Measurements from ENCODE around the gene TPH2. TPM values are rescaled to one million over a fixed set of nuclear protein-coding genes. Genes with fewer than 3 reads are reported as not detected.

The TPH2 gene
- total RNA-seq, 2 experiments from 2014 or later = not detected

- H3K4me3 Mint-ChIP-seq = no peak overlapping the region
- CTCF ChIA-PET = no interaction called here
- intact Hi-C loops (cut with micrococcal nuclease) = no loop called here
Observed at GRCh38 chr12:72053604-72054003, 115.0 kb downstream of the TPH2 start.

GRCh38 chr12:72054511-72054910 lies 115.9 kb downstream of the TPH2 start:
- H3K27me3 Mint-ChIP-seq = peaks cover 5% of the 10 kb centered on the region
- H3K27ac Mint-ChIP-seq = no peak overlapping the region
- ChIA-PET POLR2A (no interaction called here), CTCF (interaction anchor here (1.1 kb wide), 1 partner anchor 82 kb away, joined by 3 read pairs; no protein-coding TSS in a partner anchor)
- no peaks in the 10 kb centered on the region for H3K4me1 Mint-ChIP-seq (ENCODE audit: low read depth)
- no peak for DNase-seq
- no peak overlapping the region for H3K4me3 Mint-ChIP-seq
- intact Hi-C loops (cut with micrococcal nuclease) = no loop called here
- H3K9me3 Mint-ChIP-seq = no peaks in the 10 kb centered on the region
- no peaks in the 10 kb centered on the region for H3K36me3 Mint-ChIP-seq

More at GRCh38 chr12:72053604-72054003, 115.0 kb downstream of the TPH2 start:
- Mint-ChIP-seq H3K36me3 (no peaks in the 10 kb centered on the region), H3K27ac (no peak overlapping the region), H3K27me3 (peaks cover 5% of the 10 kb centered on the region), H3K4me1 (ENCODE audit: low read depth) (no peaks in the 10 kb centered on the region), H3K9me3 (no peaks in the 10 kb centered on the region)
- POLR2A ChIA-PET = no interaction called here
- DNase-seq = no peak

- Mint-ChIP-seq H3K27ac (no peak overlapping the region), H3K4me3 (no peak overlapping the region), H3K36me3 (no peaks in the 10 kb centered on the region), H3K27me3 (peaks cover 1% of the 10 kb centered on the region), H3K4me1 (ENCODE audit: low read depth) (no peaks in the 10 kb centered on the region), H3K9me3 (no peaks in the 10 kb centered on the region)
- intact Hi-C loops (cut with micrococcal nuclease) = no loop called here
- ChIA-PET CTCF (no interaction called here), POLR2A (interaction anchor here (0.5 kb wide), 1 partner anchor 31 kb away, joined by 3 read pairs; no protein-coding TSS in a partner anchor)
- DNase-seq = no peak
Observed at GRCh38 chr12:72057330-72057914, 118.8 kb downstream of the TPH2 start.

- Mint-ChIP-seq H3K27ac (no peak overlapping the region), H3K4me3 (no peak overlapping the region), H3K27me3 (no peaks in the 10 kb centered on the region), H3K9me3 (no peaks in the 10 kb centered on the region), H3K4me1 (ENCODE audit: low read depth) (no peaks in the 10 kb centered on the region), H3K36me3 (no peaks in the 10 kb centered on the region)
- ChIA-PET CTCF (no interaction called here), POLR2A (no interaction called here)
- DNase-seq = no peak
- intact Hi-C loops (cut with micrococcal nuclease) = no loop called here
Observed at GRCh38 chr12:72063073-72063472, 124.4 kb downstream of the TPH2 start.

GRCh38 chr12:72071030-72071429 lies 132.4 kb downstream of the TPH2 start:
- Mint-ChIP-seq H3K27me3 (no peaks in the 10 kb centered on the region), H3K4me1 (ENCODE audit: low read depth) (no peaks in the 10 kb centered on the region), H3K36me3 (peaks cover 3% of the 10 kb centered on the region), H3K27ac (no peak overlapping the region), H3K4me3 (no peak overlapping the region), H3K9me3 (peaks cover 9% of the 10 kb centered on the region)
- intact Hi-C loops (cut with micrococcal nuclease) = no loop called here
- ChIA-PET CTCF (no interaction called here), POLR2A (no interaction called here)
- no peak for DNase-seq

- peaks cover 3% of the 10 kb centered on the region for H3K36me3 Mint-ChIP-seq
- ChIA-PET POLR2A (no interaction called here), CTCF (no interaction called here)
- H3K4me1 Mint-ChIP-seq (ENCODE audit: low read depth) = no peaks in the 10 kb centered on the region
- H3K4me3 Mint-ChIP-seq = no peak overlapping the region
- peaks cover 9% of the 10 kb centered on the region for H3K9me3 Mint-ChIP-seq
- no peaks in the 10 kb centered on the region for H3K27me3 Mint-ChIP-seq
- DNase-seq = no peak
- intact Hi-C loops (cut with micrococcal nuclease) = no loop called here
- no peak overlapping the region for H3K27ac Mint-ChIP-seq
Observed at GRCh38 chr12:72072592-72073212, 134.1 kb downstream of the TPH2 start.

GRCh38 chr12:72074065-72074464 lies 135.4 kb downstream of the TPH2 start:
- peaks cover 3% of the 10 kb centered on the region for H3K36me3 Mint-ChIP-seq
- no peak overlapping the region for H3K4me3 Mint-ChIP-seq
- H3K9me3 Mint-ChIP-seq = peaks cover 9% of the 10 kb centered on the region
- POLR2A ChIA-PET = no interaction called here
- DNase-seq = no peak
- H3K27me3 Mint-ChIP-seq = no peaks in the 10 kb centered on the region
- intact Hi-C loops (cut with micrococcal nuclease) = no loop called here
- CTCF ChIA-PET = no interaction called here
- H3K27ac Mint-ChIP-seq = no peak overlapping the region
- H3K4me1 Mint-ChIP-seq (ENCODE audit: low read depth) = no peaks in the 10 kb centered on the region

GRCh38 chr12:72074956-72075355 lies 136.3 kb downstream of the TPH2 start:
- Mint-ChIP-seq H3K9me3 (peaks cover 9% of the 10 kb centered on the region), H3K4me1 (ENCODE audit: low read depth) (no peaks in the 10 kb centered on the region), H3K36me3 (peaks cover 3% of the 10 kb centered on the region), H3K4me3 (no peak overlapping the region), H3K27me3 (no peaks in the 10 kb centered on the region), H3K27ac (no peak overlapping the region)
- ChIA-PET POLR2A (no interaction called here), CTCF (no interaction called here)
- intact Hi-C loops (cut with micrococcal nuclease) = no loop called here
- no peak for DNase-seq

GRCh38 chr12:72075401-72075800 lies 136.8 kb downstream of the TPH2 start:
- no peaks in the 10 kb centered on the region for H3K4me1 Mint-ChIP-seq (ENCODE audit: low read depth)
- peaks cover 3% of the 10 kb centered on the region for H3K36me3 Mint-ChIP-seq
- DNase-seq = no peak
- ChIA-PET POLR2A (no interaction called here), CTCF (no interaction called here)
- H3K27ac Mint-ChIP-seq = no peak overlapping the region
- no peaks in the 10 kb centered on the region for H3K27me3 Mint-ChIP-seq
- H3K4me3 Mint-ChIP-seq = no peak overlapping the region
- peaks cover 9% of the 10 kb centered on the region for H3K9me3 Mint-ChIP-seq
- intact Hi-C loops (cut with micrococcal nuclease) = no loop called here

- Mint-ChIP-seq H3K36me3 (peaks cover 3% of the 10 kb centered on the region), H3K9me3 (peaks cover 9% of the 10 kb centered on the region), H3K27me3 (peaks cover 2% of the 10 kb centered on the region), H3K4me3 (no peak overlapping the region), H3K27ac (no peak overlapping the region), H3K4me1 (ENCODE audit: low read depth) (no peaks in the 10 kb centered on the region)
- no peak for DNase-seq
- intact Hi-C loops (cut with micrococcal nuclease) = no loop called here
- CTCF ChIA-PET = no interaction called here
- POLR2A ChIA-PET = no interaction called here
Observed at GRCh38 chr12:72075891-72076557, 137.4 kb downstream of the TPH2 start.

GRCh38 chr12:72076558-72076915 lies 137.9 kb downstream of the TPH2 start:
- no peak overlapping the region for H3K27ac Mint-ChIP-seq
- peaks cover 4% of the 10 kb centered on the region for H3K9me3 Mint-ChIP-seq
- DNase-seq = no peak
- ChIA-PET POLR2A (no interaction called here), CTCF (no interaction called here)
- H3K36me3 Mint-ChIP-seq = peaks cover 2% of the 10 kb centered on the region
- no peaks in the 10 kb centered on the region for H3K4me1 Mint-ChIP-seq (ENCODE audit: low read depth)
- intact Hi-C loops (cut with micrococcal nuclease) = no loop called here
- peaks cover 2% of the 10 kb centered on the region for H3K27me3 Mint-ChIP-seq
- no peak overlapping the region for H3K4me3 Mint-ChIP-seq

GRCh38 chr12:72077111-72077820 lies 138.6 kb downstream of the TPH2 start:
- Mint-ChIP-seq H3K4me3 (no peak overlapping the region), H3K36me3 (no peaks in the 10 kb centered on the region), H3K27me3 (peaks cover 2% of the 10 kb centered on the region), H3K9me3 (no peaks in the 10 kb centered on the region), H3K27ac (no peak overlapping the region), H3K4me1 (ENCODE audit: low read depth) (no peaks in the 10 kb centered on the region)
- intact Hi-C loops (cut with micrococcal nuclease) = no loop called here
- ChIA-PET POLR2A (no interaction called here), CTCF (no interaction called here)
- no peak for DNase-seq

Data from activated CD4-positive, alpha-beta memory T cell treated with anti-CD3 and anti-CD28 coated beads for 36 hours (primary cell).